Measurements from ENCODE around the gene JAZF1.
A peak's percentile ranks its signal among the peaks of the same experiment; 100 is the strongest.

Gene JAZF1

GRCh38 chr7:28008911-28009310 lies 171.7 kb downstream of the JAZF1 start:
- H3K4me1 ChIP-seq (ENCODE audit: insufficient read depth, insufficient read length), result no peaks in the 10 kb centered on the region
- no peak overlapping the region for H3K9ac ChIP-seq (ENCODE audit: insufficient read length, low read depth)
- DNase-seq (ENCODE audit: low read depth, low spot score), result no peak
- TF ChIP-seq ZNF274 (IDR thresholded peaks at IDR 0.05; ENCODE audit: low read depth, low read length), result no peak
- no peak for TF ChIP-seq SUZ12 (IDR thresholded peaks at IDR 0.05; ENCODE audit: extremely low read depth, insufficient read depth, insufficient read length)
- TF ChIP-seq YY1 (IDR thresholded peaks at IDR 0.05; ENCODE audit: insufficient read depth, insufficient read length), result no peak
- no peaks in the 10 kb centered on the region for H3K27me3 ChIP-seq (ENCODE audit: insufficient read depth, insufficient read length)
- H3K36me3 ChIP-seq (ENCODE audit: insufficient read depth, insufficient read length, low read length), result no peaks in the 10 kb centered on the region
- no peak overlapping the region for H3K4me3 ChIP-seq (ENCODE audit: insufficient read length, low read depth)
- H3K9me3 ChIP-seq (ENCODE audit: insufficient read depth, low read length), result peaks cover under 1% of the 10 kb centered on the region; the same call in 1 of the 2 replicates

GRCh38 chr7:28008171-28008570 lies 172.4 kb downstream of the JAZF1 start:
- no peaks in the 10 kb centered on the region for H3K27me3 ChIP-seq (ENCODE audit: insufficient read depth, insufficient read length)
- TF ChIP-seq YY1 (IDR thresholded peaks at IDR 0.05; ENCODE audit: insufficient read depth, insufficient read length), result no peak
- TF ChIP-seq ZNF274 (IDR thresholded peaks at IDR 0.05; ENCODE audit: low read depth, low read length), result no peak
- no peak for TF ChIP-seq SUZ12 (IDR thresholded peaks at IDR 0.05; ENCODE audit: extremely low read depth, insufficient read depth, insufficient read length)
- no peak for DNase-seq (ENCODE audit: low read depth, low spot score)
- no peak overlapping the region for H3K4me3 ChIP-seq (ENCODE audit: insufficient read length, low read depth)
- no peaks in the 10 kb centered on the region for H3K36me3 ChIP-seq (ENCODE audit: insufficient read depth, insufficient read length, low read length)
- H3K4me1 ChIP-seq (ENCODE audit: insufficient read depth, insufficient read length), result no peaks in the 10 kb centered on the region
- no peak overlapping the region for H3K9ac ChIP-seq (ENCODE audit: insufficient read length, low read depth)
- H3K9me3 ChIP-seq (ENCODE audit: insufficient read depth, low read length), result no peaks in the 10 kb centered on the region

- H3K4me3 ChIP-seq (ENCODE audit: insufficient read length, low read depth), result no peak overlapping the region
- H3K36me3 ChIP-seq (ENCODE audit: insufficient read depth, insufficient read length, low read length), result no peaks in the 10 kb centered on the region
- DNase-seq (ENCODE audit: low read depth, low spot score), result no peak
- TF ChIP-seq SUZ12 (IDR thresholded peaks at IDR 0.05; ENCODE audit: extremely low read depth, insufficient read depth, insufficient read length) (no peak), ZNF274 (IDR thresholded peaks at IDR 0.05; ENCODE audit: low read depth, low read length) (no peak), YY1 (IDR thresholded peaks at IDR 0.05; ENCODE audit: insufficient read depth, insufficient read length) (no peak)
- H3K9me3 ChIP-seq (ENCODE audit: insufficient read depth, low read length), result no peaks in the 10 kb centered on the region
- H3K4me1 ChIP-seq (ENCODE audit: insufficient read depth, insufficient read length), result no peaks in the 10 kb centered on the region
- H3K27me3 ChIP-seq (ENCODE audit: insufficient read depth, insufficient read length), result no peaks in the 10 kb centered on the region
- H3K9ac ChIP-seq (ENCODE audit: insufficient read length, low read depth), result no peak overlapping the region
These were observed 174.1 kb downstream of the JAZF1 start for GRCh38 chr7:28006491-28006890.

- TF ChIP-seq ZNF274 (IDR thresholded peaks at IDR 0.05; ENCODE audit: low read depth, low read length) (no peak), YY1 (IDR thresholded peaks at IDR 0.05; ENCODE audit: insufficient read depth, insufficient read length) (no peak), SUZ12 (IDR thresholded peaks at IDR 0.05; ENCODE audit: extremely low read depth, insufficient read depth, insufficient read length) (no peak)
- Histone ChIP-seq H3K4me3 (ENCODE audit: insufficient read length, low read depth) (no peak overlapping the region), H3K9me3 (ENCODE audit: insufficient read depth, low read length) (no peaks in the 10 kb centered on the region), H3K4me1 (ENCODE audit: insufficient read depth, insufficient read length) (no peaks in the 10 kb centered on the region), H3K36me3 (ENCODE audit: insufficient read depth, insufficient read length, low read length) (no peaks in the 10 kb centered on the region), H3K9ac (ENCODE audit: insufficient read length, low read depth) (no peak overlapping the region), H3K27me3 (ENCODE audit: insufficient read depth, insufficient read length) (no peaks in the 10 kb centered on the region)
- DNase-seq (ENCODE audit: low read depth, low spot score), result no peak
These were observed 174.8 kb downstream of the JAZF1 start for GRCh38 chr7:28005847-28006231.

GRCh38 chr7:28005075-28005846 lies 175.3 kb downstream of the JAZF1 start:
- no peak overlapping the region for H3K4me3 ChIP-seq (ENCODE audit: insufficient read length, low read depth)
- DNase-seq (ENCODE audit: low read depth, low spot score), result no peak
- H3K9ac ChIP-seq (ENCODE audit: insufficient read length, low read depth), result no peak overlapping the region
- TF ChIP-seq YY1 (IDR thresholded peaks at IDR 0.05; ENCODE audit: insufficient read depth, insufficient read length) (no peak), SUZ12 (IDR thresholded peaks at IDR 0.05; ENCODE audit: extremely low read depth, insufficient read depth, insufficient read length) (no peak), ZNF274 (IDR thresholded peaks at IDR 0.05; ENCODE audit: low read depth, low read length) (no peak)
- no peaks in the 10 kb centered on the region for H3K9me3 ChIP-seq (ENCODE audit: insufficient read depth, low read length)
- H3K27me3 ChIP-seq (ENCODE audit: insufficient read depth, insufficient read length), result no peaks in the 10 kb centered on the region
- H3K36me3 ChIP-seq (ENCODE audit: insufficient read depth, insufficient read length, low read length), result no peaks in the 10 kb centered on the region
- H3K4me1 ChIP-seq (ENCODE audit: insufficient read depth, insufficient read length), result no peaks in the 10 kb centered on the region

GRCh38 chr7:28003408-28003807 lies 177.2 kb downstream of the JAZF1 start:
- H3K4me3 ChIP-seq (ENCODE audit: insufficient read length, low read depth), result no peak overlapping the region
- DNase-seq (ENCODE audit: low read depth, low spot score), result no peak
- H3K27me3 ChIP-seq (ENCODE audit: insufficient read depth, insufficient read length), result no peaks in the 10 kb centered on the region
- TF ChIP-seq SUZ12 (IDR thresholded peaks at IDR 0.05; ENCODE audit: extremely low read depth, insufficient read depth, insufficient read length) (no peak), ZNF274 (IDR thresholded peaks at IDR 0.05; ENCODE audit: low read depth, low read length) (no peak), YY1 (IDR thresholded peaks at IDR 0.05; ENCODE audit: insufficient read depth, insufficient read length) (no peak)
- no peak overlapping the region for H3K9ac ChIP-seq (ENCODE audit: insufficient read length, low read depth)
- H3K4me1 ChIP-seq (ENCODE audit: insufficient read depth, insufficient read length), result no peaks in the 10 kb centered on the region
- no peaks in the 10 kb centered on the region for H3K9me3 ChIP-seq (ENCODE audit: insufficient read depth, low read length)
- H3K36me3 ChIP-seq (ENCODE audit: insufficient read depth, insufficient read length, low read length), result no peaks in the 10 kb centered on the region

- TF ChIP-seq SUZ12 (IDR thresholded peaks at IDR 0.05; ENCODE audit: extremely low read depth, insufficient read depth, insufficient read length), result no peak
- no peak for TF ChIP-seq ZNF274 (IDR thresholded peaks at IDR 0.05; ENCODE audit: low read depth, low read length)
- TF ChIP-seq YY1 (IDR thresholded peaks at IDR 0.05; ENCODE audit: insufficient read depth, insufficient read length), result peak; percentile 18
- Histone ChIP-seq H3K36me3 (ENCODE audit: insufficient read depth, insufficient read length, low read length) (no peaks in the 10 kb centered on the region), H3K9me3 (ENCODE audit: insufficient read depth, low read length) (no peaks in the 10 kb centered on the region), H3K27me3 (ENCODE audit: insufficient read depth, insufficient read length) (no peaks in the 10 kb centered on the region), H3K9ac (ENCODE audit: insufficient read length, low read depth) (no peak overlapping the region), H3K4me3 (ENCODE audit: insufficient read length, low read depth) (no peak overlapping the region), H3K4me1 (ENCODE audit: insufficient read depth, insufficient read length) (no peaks in the 10 kb centered on the region)
- no peak for DNase-seq (ENCODE audit: low read depth, low spot score)
These were observed 178.0 kb downstream of the JAZF1 start for GRCh38 chr7:28002638-28003037.
